Fibroblast of peridontal ligament (primary cell): ENCODE results near the gene NBAS.
A peak's percentile ranks its signal among the peaks of the same experiment; 100 is the strongest.

Source experiments
- DNase-seq: peaks from one replicate; pipeline ENCODE4 v3.0.0-alpha.2; 2010; ENCODE audit errors: extremely low read depth

Gene NBAS

GRCh38 chr2:15170070-15170775, 390.9 kb downstream of the NBAS start:
- peak; percentile 57 for DNase-seq

DNA sequence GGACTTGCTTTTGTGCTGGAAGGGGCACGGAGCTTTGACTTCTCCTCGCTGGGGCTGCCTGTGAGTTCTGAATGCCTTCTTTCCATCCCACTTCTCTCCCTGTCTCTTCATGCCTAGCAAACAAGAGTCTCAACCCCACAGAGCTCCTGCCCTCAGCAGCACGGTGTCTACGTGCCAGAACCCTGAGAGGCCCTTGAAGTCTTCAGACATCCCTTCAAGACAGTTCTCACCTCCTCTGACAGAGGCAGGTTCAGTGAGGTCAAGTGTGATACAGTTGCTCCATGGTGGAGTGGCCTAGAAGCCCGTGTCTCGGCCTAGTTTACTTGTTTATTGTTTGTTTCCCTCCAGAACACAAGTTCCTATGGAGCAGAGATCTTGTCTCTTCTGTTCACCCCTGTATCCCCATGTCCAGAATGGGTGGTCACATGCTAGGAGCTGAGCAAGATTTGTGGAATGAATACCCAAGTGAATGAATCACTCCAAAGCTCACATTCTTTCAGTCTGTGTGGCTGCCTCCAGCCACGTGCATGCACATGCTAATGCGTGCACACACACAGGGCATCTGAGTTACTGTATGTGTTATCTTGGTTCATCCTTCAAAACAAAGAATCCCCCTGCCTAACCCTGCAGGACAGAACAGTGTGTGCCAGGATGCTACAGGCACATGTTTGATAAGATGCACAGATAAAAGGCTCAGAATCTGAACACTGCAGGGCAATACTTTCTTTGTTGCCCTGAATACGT, 391.6 kb downstream of the NBAS start:
- DNase-seq: peak; percentile 94

DNA sequence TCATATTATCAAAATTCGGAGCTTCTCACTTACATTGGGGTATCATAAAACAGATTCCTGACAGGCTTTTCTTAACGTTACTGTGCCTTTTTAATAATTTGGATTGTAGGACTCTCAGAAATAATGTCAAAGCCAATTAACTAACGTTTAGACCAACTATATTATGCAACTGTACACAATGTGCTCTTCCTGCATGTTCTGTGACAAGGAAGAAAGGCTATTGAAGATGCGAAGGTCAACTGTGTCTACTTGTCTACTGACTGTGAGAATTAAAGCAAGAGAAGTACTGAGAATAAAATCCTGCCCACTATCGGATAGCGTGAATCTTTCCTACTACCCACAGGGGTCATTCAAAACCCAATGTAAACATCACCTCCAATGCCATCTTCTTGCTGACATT, 393.0 kb downstream of the NBAS start:
- no peak for DNase-seq

DNA sequence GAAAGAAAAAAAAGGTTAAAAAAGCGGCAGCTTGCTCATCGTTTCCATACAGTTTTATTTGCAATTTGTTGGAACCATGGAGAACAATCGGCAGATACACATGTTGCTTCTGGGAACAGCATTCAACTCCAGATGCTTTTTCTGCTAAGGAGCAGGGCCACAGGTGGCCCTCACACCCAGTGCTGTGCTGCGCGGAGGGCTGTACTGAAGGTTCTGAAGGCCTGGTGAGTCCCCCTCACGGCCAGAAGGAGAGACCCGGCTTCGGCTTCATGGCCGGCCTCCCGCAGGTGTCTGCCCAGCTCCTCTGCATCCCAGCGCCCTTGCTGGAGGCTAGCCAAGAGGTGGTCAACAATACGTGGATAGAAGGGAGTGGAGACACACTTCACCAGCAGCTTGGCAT, 394.3 kb downstream of the NBAS start:
- DNase-seq: no peak

DNA sequence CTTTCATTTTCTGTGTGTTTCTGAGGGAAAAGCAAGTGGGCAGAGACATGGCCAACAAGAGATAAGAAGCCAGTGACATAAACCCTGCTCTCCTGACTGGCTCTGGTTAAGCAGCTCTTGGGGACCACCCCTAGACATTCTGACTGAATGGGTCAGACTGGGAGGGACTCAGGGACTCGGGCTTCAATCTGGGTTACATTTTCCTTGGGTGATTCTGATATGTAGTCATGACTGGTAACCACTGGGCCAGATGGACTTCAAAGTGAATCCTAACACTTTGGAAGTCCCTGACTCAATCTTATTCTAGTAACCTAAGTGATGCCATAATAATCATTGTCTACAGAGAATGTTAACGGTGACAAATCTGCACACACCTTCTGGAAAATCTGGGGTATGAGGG, 397.8 kb downstream of the NBAS start:
- peak; percentile 42 for DNase-seq

DNA sequence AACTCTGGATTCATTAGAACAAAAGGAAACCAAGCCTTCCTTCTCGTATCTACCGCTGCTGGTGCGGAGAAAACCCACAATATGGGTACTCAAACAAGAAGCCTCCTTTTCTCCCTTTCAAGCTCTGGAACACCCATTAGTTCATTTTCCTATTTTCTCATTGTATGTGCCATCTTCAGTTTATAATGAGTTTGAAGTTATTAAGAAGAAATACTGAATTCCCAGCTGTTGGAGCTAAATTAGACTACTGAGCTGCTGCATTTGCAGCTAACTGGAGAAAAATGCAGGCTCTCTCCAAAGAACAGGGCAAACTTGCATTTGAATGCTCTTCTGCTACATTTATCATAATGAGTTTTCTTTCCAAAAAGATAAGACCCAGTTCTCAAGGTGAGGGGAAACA, 398.5 kb downstream of the NBAS start:
- no peak for DNase-seq

- DNase-seq: peak; percentile 48
Measured at GRCh38 chr2:15160201-15160991, 400.7 kb downstream of the NBAS start.

DNA sequence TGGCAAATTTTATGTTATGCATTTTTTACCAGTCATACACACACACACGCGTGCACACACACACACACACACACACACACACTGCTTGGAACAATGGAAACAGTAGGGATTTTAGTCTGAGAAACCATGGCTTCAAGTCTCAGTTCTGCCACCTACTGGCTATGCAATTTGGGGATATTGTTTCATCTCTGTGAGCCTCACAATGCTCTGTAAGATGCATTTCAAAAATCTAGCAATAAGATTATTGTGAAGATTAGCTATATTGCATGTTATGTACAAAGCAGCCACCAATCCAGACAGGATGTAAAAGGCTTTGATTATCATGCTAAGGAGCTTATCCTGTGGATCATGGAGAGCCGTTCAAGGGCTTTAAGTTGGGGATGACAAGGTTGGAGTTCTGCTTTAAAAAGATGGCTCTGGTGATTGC, 401.4 kb downstream of the NBAS start:
- peak; percentile 63 for DNase-seq

DNA sequence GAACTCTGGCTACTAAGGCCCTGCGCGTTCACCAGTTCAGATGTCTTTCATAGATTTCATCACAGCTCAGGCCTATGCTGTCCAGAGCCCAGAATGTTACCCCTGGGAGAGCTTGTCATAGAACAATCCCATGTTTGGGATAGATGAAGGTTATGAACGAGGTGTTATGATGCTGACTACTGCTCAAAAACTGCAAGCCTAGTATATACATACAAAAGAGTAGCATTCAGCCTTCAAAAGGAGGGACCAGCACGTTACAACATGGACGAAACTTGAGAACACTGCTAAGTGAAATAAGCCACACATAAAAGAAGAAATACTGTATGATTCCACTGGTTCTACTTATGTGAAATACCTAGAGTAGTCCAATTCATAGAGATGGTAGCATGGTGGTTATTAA, 401.9 kb downstream of the NBAS start:
- no peak for DNase-seq

DNA sequence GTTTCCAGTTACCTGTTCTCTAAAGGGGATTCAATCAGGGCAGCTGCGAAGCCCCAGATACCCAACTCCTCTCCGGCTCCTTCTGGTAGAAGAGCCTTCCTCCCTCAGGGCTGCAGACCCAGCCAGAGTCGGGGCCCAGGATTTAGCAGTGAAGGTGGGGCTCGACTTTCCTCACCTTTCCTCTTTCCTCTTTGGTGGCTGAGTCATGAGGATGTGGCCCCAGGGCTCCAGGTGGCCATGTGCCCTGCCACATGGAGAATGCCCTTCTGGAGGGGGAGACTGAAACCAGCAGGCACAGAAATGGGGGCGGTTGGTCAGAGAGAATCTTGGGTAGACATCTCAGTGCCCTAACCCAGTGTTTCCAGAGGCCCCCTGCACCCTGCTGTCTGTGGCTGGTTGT, 402.6 kb downstream of the NBAS start:
- no peak for DNase-seq

DNA sequence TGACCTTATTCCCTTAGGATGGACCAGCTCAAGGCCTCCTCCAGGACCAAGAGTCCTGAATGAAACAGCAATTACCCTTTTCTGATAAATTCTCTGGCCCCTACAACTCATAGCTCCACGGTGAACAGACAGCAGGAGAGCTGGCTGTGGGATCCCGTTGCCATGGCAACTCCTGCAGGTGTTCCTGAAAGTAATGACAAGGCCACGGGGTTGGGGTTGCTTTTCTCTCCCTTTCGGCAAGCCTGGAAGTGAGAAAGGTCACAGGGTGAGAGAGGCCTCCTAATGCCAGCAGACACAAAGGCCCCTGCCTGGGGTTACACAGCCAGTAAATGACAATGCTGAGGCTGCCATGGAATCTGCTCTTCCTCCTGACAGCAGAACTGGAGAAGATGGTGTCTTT, 403.0 kb downstream of the NBAS start:
- no peak for DNase-seq

- no peak for DNase-seq
Measured at GRCh38 chr2:15155959-15156574, 405.1 kb downstream of the NBAS start.

DNA sequence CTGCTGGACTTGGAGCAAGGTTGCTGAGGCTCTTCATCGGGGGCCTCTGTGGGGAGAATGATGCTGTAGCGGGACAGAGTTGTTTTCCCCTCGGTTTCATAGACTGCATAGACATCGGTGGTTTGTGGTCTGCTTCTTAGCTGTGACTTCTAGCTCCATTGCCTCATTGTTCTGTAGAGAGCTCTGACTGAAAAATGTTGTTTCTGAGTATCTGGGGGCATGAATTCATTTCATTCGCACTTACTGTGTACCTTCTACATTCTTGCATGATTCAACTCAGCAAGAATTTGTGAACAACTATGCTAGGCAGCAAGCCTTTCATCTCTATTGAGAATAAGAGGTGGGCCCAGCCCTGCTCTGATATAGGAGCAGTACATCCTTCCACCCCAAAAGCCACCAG, 406.8 kb downstream of the NBAS start:
- no peak for DNase-seq

DNA sequence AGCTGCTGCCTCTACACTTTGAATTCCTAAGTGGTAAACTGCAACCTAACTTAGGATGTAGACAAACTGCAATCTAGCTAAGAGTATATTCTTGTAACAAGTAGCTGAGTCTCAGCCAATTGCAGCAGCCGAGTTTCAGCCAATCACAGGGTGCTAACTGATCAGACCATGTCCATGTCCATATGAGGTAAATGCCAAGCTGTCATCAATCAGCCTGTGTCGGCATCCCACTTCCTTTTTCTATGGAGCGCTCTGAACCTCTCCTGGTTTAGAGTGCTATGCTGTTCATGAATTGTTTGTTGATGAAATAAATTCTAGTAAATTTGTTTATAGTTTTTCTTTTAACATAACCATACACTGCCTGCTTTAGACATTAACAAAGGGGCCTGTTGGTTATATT, 408.8 kb downstream of the NBAS start:
- no peak for DNase-seq

DNA sequence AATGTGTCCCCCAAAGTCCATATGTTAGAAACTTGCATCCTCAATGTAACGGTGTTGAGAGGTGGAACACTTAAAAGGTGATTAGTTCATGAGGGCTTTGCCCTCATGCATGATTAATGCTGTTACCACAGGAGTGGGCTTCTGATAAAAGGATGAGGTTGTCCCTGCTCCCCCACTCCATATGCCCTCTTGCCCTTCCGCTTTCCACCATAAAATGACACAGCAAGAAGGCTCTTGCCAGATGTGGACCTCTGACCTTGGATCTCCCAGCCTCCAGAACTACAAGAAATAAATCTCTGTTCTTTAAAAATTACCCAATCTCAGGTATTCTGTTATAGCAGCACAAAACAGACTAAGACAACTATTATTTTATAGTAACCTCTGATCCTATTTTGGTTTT, 412.1 kb downstream of the NBAS start:
- DNase-seq: no peak

DNA sequence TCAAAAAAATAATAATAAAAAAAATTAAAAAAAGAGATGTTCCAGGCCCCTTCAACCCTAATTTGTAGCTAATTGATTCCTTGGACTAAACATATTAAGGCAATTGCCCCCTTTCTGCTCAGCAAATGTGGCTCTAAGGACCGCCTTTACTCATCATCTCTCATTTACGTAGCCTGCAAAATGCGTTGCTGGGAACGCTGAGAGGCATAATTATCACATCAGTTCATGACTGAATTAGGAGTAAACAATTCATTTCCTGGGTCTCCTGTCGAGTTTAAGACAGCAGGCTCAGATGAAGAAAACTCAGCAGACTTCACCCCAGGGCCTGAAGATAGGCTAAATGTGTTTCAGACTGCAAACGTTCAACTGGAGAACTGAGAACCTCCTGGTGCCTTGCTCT, 413.5 kb downstream of the NBAS start:
- no peak for DNase-seq

- DNase-seq: no peak
Measured at GRCh38 chr2:15146960-15147359, 414.2 kb downstream of the NBAS start.

DNA sequence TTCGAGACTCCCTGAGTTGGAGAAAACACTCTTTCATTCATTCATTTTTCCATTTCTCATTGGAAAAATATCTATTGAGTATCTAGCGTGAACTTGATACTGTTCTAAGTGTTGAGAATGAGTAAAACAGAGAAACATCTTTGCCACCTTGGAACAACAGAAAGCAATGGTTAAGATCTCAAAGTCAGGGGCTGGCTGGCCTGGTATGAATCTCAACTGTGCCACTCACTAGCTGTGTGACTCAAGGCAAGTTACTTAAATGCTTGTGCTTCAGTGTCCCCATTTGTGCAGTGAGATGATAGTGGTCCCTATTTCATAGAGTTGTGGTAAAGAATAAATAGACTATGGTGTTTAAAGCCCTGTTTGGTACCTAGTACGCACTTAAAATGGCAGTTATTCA, 415.2 kb downstream of the NBAS start:
- no peak for DNase-seq

DNA sequence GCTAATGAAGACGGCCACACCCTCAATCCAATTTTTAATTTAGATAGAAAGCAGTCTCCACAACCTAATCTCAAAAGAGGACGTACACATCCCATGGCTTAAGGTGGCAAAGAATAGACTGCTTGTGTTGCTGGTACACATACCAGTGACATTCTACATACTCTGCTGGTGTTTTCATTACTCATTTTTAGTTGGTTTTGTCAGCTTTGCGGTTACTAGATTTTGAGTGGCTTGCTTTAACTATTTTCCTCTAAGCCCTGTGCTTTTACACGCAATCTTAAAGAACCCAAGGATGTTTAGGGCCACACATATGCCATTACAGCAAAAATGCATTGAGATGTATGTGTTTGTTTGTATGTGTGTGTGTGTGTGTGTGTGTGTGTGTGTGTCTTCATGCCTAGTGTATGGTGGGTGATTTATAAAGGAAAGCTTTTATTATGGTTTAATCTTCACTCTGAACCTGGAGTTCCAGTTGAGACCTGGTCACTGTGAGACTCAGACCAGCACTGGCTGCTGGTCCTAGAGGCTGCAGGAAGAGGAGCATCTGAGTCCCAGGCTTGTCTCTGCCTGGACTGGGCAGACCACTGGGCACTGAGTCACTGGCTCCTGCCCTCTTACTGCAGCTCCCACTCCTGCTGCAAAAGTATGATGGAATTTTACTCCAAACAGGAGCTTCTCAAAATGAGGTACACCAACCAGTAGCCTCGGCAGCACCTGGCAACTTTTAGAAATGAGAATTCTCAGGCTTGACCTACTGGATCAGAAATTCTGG, 415.9 kb downstream of the NBAS start:
- DNase-seq: no peak

DNA sequence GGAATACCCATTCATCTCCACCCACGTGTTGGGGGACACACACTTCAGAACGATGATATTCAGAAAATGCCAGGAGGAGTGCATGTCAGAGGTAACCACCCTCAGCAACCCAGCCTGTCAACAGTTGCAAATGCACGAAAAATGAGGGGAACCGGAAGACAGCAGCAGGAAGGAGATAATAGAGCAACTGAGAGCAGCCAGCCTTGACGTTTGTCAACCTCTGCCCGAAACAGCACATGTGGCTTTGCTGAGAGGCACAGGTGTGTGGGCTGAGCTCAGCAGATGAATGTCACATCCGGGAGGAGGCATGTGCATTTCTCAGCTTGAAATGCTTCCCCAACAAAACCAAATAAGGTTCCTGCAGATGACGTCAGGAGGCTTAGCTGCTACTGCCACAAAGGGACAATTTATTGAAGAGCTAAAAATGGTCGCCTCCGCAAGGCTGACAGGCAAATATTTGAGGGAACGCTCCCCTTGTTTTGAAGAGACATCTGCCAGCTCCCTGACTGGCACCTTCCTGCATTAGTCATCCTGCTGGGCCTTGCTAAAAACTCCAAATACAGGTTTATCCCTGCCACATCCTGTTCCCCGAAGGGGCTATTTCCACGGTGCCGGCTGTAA, 419.0 kb downstream of the NBAS start:
- DNase-seq: no peak

DNA sequence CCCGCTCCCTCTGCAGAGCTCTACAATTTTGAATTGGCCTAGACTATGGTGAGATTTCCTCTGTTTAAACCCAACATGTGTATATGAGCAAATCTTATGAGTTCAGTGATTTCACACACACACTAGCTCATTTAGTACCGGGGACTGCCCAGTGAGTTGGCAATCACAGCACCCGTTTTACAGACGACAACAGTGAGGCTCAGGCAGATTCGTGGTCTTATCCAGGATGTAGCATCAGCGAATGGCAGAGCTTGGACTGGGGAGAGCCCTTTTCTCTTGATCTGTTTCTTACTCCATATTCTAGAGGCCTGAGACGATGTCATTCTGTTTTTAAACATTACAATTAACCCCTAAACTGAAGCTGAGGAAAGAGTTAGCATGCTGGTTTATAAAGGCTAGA, 419.9 kb downstream of the NBAS start:
- no peak for DNase-seq
